Caki2 (cell line): ENCODE data around the gene DDX59. TPM values are rescaled to one million over a fixed set of nuclear protein-coding genes. Genes with fewer than 3 reads are reported as not detected.

ENCODE experiments used
- DNase-seq: peaks from one replicate; pipeline ENCODE4 v3.0.0-alpha.2; 2015; ENCODE audit warnings: low read depth
- in situ Hi-C: cut with HindIII; loops from 2 replicates; pipeline ENCODE4 v1.10.0; 2016; ENCODE audit warnings: low sequenced_read_pairs, low pct_unique_long_range_greater_than_20kb, mixed read lengths
- total RNA-seq: library from RNA; depleted of rRNA; stranded (reverse); fragments of >200 nt; shearing (Covaris generic); gene quantifications from 2 replicates; pipeline ENCODE4 v1.2.3, GENCODE V29; 2014; ENCODE audit warnings: low replicate concordance; rRNA removed

Gene DDX59
- total RNA-seq: 16.4 and 22.9 TPM in 2 replicates

DNA sequence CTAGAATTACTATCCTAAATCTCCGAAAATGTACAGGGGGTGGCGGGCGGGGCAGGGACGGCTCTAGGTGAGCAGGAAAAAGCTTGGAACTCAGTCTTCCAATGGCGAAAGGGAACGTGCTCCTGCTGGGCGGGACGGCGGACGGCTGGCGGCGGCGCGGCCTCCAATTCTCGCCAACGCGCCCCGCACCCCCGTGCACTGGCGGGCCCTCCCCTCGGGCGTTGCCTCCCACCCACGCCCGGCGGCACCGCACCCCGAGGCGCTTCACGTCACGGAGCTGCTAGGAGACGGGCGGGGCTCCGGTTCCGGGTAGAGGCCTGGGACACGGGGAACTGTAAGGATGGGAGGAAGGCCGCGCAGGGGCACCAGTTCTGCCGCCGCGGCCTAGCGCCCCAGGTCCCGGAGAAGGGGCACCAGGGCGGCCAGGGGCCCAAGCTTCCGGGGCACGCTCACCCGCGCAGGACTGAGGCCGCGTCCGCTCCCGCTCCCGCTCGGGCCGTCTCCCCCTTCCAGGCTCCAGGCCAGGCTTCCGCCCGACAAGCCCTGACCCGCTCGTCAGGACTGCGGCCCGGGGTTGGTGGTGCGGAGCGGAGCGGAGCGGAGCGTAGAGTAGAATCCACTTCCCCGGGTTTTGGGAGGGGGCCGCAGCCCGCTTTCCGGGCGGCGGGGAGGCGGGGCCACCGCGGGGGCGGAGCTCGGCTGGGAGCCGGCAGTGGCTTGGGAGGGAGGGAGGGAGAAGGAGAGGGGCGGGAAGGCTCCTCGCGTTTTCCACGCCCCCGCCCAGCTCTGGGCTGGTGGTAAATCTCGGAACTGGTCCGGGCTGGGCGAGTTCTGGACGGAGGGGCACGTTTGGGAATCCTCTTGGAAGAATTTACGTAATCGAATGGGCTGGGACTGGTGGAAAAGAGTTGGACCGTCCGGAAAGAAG lies at the start of gene DDX59:
DDX59 (minus strand) TSS at position 594 of the 928 bp plus-strand sequence. CDS start 3,167 bp downstream, outside the sequence.
- in situ Hi-C loops: no loop called here
- DNase-seq: peak; percentile 97

DNA sequence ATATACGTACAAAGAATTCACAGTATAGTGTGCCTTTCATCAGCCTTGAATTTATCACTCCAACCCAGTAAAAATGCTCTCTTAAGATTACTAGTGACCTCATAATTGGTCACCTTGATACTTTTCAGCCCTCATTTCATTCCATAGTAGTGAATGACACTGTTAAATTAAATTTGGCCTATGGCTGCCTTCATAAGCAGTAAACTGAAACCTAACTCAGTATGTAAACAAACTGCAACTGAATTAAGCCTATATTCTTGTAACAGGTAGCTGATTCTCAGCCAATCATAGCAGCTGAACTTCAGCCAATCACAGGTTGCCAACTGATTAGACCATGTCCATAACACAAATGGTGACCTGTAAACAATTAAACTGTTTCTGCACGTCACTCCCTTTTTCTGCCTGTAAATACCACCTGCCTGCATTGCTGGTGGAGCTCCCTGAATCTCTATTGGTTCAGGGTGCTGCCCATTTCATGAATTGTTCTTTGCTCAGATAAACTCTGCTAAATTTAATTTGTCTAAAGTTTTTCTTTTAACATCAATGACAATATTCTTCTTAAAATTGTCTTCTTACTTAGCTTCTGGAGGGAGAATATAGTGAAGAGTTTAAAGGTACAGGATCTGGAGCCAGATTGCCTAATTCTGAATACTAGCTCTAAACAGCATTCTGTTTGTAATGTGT lies 44.9 kb upstream of the DDX59 start:
- in situ Hi-C loops: no loop called here
- no peak for DNase-seq

DNA sequence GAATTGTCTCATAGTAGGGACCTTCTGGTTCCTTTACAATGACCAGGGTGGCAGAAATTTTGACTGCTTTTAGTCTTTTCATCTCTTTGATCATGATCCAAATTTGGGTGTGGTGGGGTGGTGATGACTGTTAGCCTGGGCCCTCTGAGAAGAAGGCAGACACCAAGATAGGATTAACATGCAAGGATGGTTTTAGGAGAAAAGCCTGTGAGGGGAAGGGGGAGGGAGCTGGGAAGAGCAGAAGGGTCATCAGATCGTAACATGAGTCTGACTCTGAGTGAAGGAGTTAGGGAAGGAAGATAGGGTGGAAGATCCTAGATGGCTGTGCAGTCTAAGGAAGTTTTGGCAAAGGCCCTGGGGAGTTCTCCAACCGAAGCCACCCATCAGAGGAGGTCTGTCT lies 40.5 kb upstream of the DDX59 start:
- in situ Hi-C loops: no loop called here
- no peak for DNase-seq

DNA sequence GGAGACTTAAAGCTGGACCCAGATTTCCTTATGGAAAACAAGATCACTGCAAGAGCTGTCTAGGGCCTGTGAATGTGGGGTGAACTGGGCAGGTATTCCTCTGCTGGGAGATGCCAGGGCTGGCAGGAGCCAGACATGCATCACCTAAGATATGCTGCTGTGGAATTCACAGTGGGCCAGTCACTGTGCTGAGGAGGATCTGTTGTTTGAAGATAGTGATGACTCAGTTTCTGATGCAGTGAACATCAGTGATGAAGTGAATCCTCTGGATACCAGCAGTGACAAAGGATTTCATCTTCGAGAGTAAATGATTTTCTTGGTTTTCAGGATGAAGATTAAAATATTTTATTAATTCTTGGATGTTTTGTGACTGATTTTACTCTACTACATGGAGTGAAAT lies 39.1 kb upstream of the DDX59 start:
- no peak for DNase-seq

DNA sequence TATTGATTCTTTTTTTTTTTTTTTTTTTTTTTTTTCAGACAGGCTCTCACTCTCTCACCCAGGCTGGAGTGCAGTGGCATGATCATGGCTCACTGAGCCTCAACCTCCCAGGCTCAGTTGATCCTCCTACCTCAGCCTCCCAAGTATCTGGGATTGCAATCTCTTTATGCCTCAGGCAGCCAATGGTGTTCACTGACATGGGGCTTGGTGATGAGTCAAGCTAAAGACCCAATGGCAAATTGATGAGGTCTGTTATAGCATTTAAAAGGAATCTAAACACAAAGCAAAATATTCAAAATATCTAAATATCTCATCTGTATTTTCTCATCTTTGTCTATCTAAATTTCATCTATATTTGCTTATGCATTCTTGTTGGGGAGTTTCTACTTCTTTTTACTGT lies 38.5 kb upstream of the DDX59 start:
- in situ Hi-C loops: no loop called here
- DNase-seq: no peak

More for the DNA sequence above, 39.1 kb upstream of the DDX59 start:
- in situ Hi-C loops: no loop called here

DNA sequence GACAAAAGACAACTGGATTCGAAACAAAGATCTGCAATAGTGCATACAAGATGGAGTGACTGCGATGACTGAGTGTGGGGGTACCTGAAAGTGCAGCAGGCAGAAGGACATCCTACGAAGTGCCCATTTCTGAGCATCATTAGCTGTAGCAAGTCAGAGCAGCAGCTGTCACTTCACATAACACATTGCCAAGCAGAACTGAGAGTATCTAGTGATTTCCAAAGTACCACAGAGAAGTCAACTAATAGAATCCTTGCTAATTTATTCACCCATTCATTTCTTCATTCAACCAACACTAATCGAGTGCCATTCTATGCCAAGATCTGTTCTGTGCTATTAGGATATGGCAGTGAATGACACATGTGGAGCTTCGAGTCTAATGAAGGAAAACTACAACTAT lies 37.4 kb upstream of the DDX59 start:
- no peak for DNase-seq
- in situ Hi-C loops: no loop called here

DNA sequence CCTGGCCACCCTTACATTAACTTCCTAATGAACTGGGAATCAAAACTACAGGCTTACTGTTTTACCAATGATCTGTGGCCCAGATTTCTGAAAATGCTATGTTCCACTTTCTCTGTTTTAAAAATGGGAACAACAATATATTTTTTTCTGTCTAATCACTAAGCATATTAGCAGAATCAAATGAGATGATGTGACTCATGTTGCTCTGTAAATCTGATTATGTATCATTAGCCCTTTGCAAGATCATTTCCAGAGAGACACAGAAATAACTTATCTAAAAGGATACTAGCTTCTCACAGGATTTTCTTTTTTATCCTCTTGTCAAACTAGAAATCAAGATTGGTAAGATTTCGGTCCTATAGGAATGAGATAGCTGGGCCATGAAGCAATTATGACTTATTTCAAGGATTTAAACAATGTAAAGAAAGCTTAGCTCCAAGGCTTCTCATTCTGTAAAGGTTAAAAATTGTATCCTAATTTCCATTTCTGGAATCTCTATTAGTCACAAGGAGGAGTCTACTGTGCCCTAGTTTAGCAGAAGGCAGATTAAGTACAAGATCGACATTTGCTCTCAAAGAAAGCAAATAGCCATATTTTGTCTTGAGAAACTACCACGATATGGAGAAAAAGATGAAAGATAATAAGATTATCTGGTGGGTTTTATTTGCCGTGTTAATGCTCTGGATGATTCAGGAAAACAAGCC lies 36.6 kb upstream of the DDX59 start:
- no peak for DNase-seq
- in situ Hi-C loops: no loop called here

DNA sequence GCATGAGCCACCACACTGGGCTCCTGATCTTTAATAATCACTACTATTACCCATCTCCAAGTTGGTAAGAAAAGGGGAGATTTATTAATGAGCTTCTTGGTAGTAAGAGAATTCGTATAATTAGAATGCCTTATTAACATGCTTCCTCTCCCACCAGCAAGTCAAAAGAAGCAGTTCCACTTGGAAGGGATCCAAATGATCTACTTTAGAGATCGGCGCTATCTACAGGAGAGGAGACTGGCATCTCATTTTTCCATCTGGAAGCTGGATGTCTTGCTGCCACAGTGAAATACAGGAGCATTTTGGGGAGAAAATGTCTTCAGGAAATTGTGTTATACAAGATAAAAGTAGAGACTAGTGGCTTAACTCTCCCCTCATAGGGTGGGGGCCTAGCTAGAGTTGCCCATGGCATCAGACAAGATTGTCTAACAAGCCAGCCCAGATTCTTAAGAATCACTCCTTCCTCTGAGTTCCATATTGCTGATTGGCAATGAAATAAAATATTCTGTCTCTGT lies 35.3 kb upstream of the DDX59 start:
- in situ Hi-C loops: no loop called here
- no peak for DNase-seq

DNA sequence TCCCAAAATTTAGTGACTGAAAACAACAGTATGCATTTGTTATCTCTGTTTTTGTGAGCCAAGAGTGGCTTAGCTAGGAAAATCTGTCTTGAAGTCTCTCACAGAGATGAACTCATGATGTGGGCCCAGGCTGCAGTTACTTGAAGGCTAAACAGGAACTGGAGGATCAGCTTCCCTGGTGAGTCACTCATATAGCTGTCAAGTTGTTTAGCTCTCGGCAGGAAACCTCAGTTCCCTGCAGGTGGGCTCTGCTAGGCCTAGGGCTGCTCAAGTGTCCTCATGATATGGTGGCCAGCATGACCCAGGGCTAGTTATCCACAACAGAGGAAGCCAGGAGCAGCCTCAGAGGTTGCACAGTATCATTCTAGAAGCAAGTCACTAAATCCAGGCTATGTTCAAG lies 30.2 kb upstream of the DDX59 start:
- in situ Hi-C loops: no loop called here
- DNase-seq: no peak

DNA sequence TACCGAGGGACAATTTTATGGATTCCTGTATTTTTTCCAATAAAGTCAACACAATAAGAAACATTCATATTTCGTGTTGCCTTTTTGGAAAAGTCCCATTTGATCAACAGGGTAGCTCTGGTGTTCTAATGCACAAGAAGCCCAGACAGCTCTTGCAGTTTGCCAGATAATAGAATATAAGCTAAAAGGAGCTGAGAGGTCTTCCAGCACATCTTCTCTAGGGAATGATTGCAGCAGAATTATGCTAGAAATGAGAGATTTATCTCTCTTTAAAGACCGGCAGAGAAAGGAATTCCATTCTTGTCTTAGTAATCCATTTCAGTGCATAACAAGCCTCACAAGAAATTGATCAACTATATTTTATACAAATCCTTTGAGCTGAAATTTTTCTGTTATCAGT lies 25.0 kb upstream of the DDX59 start:
- in situ Hi-C loops: no loop called here
- DNase-seq: no peak

DNA sequence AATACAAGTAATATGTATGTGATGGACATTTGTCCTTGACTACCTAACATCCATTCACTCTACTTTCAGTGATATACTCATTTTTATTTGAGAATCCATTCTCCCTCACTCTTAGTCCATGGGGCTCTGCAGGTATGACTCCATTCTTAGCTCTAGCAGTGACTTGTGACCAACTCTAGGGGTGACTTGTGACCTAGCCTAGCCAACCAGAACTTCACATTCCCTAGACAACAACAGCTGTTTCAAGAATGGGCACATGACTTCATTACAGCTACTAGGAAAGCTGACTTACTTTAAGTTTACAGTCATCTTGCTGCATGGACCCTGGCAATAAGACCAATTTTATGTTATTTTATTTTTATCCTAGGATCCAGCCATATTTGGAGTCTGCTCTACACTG lies 23.6 kb upstream of the DDX59 start:
- no peak for DNase-seq
- in situ Hi-C loops: no loop called here

DNA sequence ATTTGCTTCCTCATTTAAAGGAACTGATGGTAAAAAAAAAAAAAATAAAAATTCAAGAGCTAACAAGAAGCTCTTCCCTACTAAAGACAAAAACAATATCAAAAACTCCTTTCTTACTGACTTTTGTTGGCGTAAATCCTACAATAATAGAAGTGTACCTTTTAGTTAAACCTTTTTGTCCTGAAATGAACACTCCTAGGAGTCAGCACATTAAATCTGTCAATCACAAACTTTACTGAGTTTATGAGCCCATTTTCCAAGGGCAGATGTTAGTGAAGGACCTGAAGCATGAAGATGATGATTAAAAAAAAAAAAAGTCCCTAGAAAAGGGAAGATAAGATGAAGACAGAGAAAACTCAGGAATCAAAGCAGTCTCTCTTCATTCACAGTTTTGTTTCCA lies 22.6 kb upstream of the DDX59 start:
- in situ Hi-C loops: no loop called here

DNA sequence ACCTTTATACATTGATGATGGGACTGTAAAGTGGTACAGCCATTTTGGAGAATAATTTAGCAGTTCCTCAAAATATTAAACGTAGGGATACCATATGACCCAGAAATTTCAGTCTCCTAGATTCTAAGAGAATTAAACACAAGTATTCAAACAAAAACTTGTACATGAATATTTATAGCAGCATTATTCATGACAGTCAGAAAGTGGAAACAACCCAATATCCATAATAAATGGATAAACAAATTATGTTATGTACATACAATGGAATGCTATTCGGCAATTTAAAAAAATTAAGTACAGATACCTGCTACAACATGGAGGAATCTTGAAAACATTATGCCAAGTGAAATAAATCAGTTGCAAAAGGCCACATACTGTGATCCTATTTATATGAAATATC lies 16.9 kb upstream of the DDX59 start:
- no peak for DNase-seq
- in situ Hi-C loops: no loop called here

More for the DNA sequence above, 22.6 kb upstream of the DDX59 start:
- no peak for DNase-seq

DNA sequence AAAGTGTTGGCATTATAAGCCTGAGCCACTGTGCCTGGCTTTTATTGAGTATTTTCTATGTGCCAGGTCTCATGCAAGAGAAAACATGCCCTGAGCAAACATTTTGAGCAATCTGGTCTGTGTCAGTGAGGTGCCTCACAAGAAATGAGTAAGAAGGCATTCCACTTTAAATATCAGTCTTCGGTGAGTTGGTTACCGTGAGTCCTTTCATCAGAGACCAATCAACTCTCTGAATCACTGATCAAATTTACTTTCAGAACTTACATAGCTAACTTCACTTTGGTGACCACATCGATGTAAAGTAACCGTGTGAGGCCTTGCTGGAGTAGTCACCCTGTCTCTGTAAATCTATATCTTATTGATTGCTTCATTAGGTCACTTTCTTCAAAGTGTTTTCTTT lies 14.3 kb upstream of the DDX59 start:
- no peak for DNase-seq
- in situ Hi-C loops: no loop called here

DNA sequence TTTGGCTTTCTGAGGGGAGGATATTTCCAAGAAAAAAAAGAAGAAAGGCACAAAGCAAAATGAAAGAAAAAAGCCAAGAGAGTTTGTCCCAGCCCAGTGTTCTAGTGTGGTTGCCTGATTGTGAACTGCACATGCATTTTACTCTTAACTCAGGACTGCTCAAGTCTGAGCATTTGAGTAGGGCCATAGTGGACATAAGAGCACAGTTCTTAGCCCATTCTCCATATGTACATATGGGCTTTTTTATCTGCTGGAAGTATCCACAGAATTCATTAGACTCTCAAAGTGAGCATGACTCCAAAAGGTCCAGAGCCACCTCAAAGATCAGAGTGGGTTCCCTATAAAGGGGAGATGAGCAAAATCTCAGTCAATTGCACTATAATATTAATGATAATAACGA lies 13.6 kb upstream of the DDX59 start:
- no peak for DNase-seq
- in situ Hi-C loops: no loop called here

DNA sequence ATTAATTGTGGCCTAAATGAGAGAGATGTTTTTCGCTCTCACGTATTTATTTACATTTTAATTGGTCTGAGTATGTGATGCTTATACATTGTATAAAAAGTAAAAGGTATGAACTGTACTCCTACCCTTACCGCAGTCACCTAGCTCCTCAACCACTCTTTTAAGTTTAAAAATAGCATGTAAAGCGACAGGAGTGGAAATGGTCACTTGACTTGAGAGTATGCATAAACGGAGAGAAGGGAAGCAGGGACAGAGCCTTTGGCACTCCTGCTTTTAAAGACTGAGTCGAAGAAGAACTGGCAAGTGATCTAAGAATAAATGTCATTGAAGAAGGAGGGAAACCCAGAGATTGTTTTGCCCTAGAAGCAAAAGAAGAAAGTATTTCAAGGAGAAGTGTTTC lies 11.5 kb upstream of the DDX59 start:
- in situ Hi-C loops: no loop called here
- DNase-seq: no peak

DNA sequence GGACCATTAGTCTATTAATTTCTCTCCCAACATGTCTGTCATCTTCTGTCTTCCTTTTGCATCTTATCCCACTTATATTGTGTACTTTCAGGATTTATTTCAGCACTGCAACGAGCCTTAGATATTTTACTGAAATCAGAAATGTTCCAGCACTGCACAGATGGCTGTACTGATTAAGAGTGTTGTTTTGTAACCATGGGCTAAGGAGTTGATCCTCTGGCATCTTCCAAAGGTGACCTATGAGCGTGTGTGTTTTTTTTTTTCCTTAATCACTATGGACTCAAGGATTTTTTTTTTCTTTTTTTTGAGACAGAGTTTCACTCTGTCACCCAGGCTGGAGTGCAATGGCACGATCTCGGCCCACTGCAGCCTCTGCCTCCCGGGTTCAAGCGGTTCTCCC lies 7.1 kb upstream of the DDX59 start:
- in situ Hi-C loops: no loop called here
- DNase-seq: no peak

DNA sequence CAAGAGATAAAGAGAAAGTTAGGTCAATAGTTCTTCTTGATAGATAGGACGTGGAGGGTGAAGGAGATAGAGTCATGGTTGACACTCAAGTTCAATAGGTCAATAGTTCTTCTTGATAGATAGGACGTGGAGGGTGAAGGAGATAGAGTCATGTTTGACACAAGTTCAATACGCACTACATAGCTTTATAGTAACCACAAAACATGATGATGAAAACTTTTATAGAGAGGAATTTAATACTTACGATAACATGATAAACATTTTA lies 5.8 kb upstream of the DDX59 start:
- no peak for DNase-seq
- in situ Hi-C loops: no loop called here
